Colonic mucosa (tissue), 4 donors: ENCODE results near the gene EHBP1. TPM values are rescaled to one million over a fixed set of nuclear protein-coding genes. Genes with fewer than 3 reads are reported as not detected.

Source experiments
- DNase-seq: peaks from one replicate; pipeline ENCODE4 v3.0.0-alpha.2; 2020
- H3K27ac ChIP-seq: fragments of 200-600 bp; one replicate; pipeline ENCODE4 v1.8.0; 2021
- H3K27me3 ChIP-seq: fragments of 200-600 bp; one replicate; pipeline ENCODE4 v1.8.0; 2021
- H3K36me3 ChIP-seq: fragments of 200-600 bp; one replicate; pipeline ENCODE4 v1.8.0; 2021
- H3K4me1 ChIP-seq: fragments of 200-600 bp; one replicate; pipeline ENCODE4 v1.8.0; 2021; ENCODE audit warnings: mild to moderate bottlenecking
- H3K4me3 ChIP-seq: fragments of 200-600 bp; one replicate; pipeline ENCODE4 v1.8.0; 2021
- H3K9ac ChIP-seq, 2 donors: one replicate each; pipeline ENCODE4 v1.7.0; 2013; ENCODE audit warnings: control low read depth in 2 of 2, low read depth in 2 of 2, low read length in 2 of 2
- H3K9me3 ChIP-seq: fragments of 200-600 bp; one replicate; pipeline ENCODE4 v1.8.0; 2021
- intact Hi-C: fragments of 100-400 bp; cut with DNase I; formaldehyde crosslinking; loops from one replicate; pipeline ENCODE4 v1.14.1; 2022
- total RNA-seq, 2 donors: library from RNA; stranded (reverse); fragmentation: NEBNext Ultra II Directional in 1 of 2; extraction: Animal tissue kit (Norgen Biotek cat#: 25700) in 1 of 2; gene quantifications; one replicate each; pipeline ENCODE4 v1.2.1, GENCODE V29; 2021
- TF ChIP-seq, protein P1 (sequence below): fragments of 200-600 bp; IDR thresholded peaks from one replicate; pipeline ENCODE4 v1.8.0; 2022; ENCODE audit warnings: antibody characterized with exemption, mild to moderate bottlenecking
- donor health status: healthy.
- donor health status: DM: no; HTN: no; CAD: no.
- donor health status: DM: no; HTN: no; CAD: no.

Gene EHBP1
- total RNA-seq, 2 donors from 2014 or later = 23.6 to 32.7 TPM

DNA sequence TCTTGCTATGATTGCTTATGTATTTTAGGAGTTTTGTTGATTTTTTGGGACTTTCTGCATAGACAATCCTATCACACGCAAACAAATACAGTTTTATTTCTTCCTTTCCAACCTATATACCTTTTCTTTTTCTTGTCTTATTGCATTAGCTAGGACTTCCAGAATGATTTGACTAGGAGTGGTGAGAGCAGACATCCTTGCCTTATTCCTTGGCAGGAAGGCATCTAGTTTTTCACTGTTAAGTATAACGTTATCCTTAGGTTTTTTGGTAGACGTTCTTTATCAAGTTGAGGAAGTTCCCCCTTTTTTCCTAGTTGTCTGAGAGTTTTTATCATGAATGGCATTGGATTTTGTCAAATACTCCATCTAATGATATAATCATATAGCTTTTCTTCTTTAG is 25.8 kb downstream of the EHBP1 start:
- Histone ChIP-seq H3K27ac (no peak overlapping the region), H3K36me3 (no peaks in the 10 kb centered on the region), H3K27me3 (no peaks in the 10 kb centered on the region), H3K4me1 (no peaks in the 10 kb centered on the region), H3K9ac (no peak overlapping the region), H3K9me3 (no peaks in the 10 kb centered on the region), H3K4me3 (no peak overlapping the region)
- no peak for DNase-seq
- TF ChIP-seq, protein P1, sequence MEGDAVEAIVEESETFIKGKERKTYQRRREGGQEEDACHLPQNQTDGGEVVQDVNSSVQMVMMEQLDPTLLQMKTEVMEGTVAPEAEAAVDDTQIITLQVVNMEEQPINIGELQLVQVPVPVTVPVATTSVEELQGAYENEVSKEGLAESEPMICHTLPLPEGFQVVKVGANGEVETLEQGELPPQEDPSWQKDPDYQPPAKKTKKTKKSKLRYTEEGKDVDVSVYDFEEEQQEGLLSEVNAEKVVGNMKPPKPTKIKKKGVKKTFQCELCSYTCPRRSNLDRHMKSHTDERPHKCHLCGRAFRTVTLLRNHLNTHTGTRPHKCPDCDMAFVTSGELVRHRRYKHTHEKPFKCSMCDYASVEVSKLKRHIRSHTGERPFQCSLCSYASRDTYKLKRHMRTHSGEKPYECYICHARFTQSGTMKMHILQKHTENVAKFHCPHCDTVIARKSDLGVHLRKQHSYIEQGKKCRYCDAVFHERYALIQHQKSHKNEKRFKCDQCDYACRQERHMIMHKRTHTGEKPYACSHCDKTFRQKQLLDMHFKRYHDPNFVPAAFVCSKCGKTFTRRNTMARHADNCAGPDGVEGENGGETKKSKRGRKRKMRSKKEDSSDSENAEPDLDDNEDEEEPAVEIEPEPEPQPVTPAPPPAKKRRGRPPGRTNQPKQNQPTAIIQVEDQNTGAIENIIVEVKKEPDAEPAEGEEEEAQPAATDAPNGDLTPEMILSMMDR = no peak
- intact Hi-C loops = no loop called here

DNA sequence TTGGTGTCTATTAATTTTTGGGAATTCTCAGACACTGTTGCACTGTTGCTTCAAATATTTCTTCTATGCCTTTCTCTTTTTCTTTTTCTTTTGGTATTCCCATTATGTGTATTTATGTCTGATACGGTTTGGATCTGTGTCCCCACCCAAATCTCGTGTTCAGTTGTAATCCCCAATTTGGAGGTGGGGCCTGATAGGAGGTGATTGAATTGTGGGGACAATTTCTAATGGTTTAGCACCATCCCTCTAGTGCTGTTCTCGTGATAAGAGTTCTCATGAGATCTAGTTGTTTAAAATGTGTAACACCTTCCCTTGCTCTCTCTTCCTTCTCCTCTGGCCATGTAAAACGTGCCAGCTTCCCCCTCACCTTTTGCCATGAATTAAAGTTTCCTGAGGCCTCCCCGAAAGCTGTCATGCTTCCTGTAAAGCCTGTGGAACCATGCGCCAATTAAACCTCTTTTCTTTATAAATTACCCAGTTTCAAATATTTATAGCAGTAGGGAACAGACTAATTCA is 26.8 kb downstream of the EHBP1 start:
- Histone ChIP-seq H3K4me3 (no peak overlapping the region), H3K27me3 (no peaks in the 10 kb centered on the region), H3K9ac (no peak overlapping the region), H3K36me3 (no peaks in the 10 kb centered on the region), H3K4me1 (no peaks in the 10 kb centered on the region), H3K27ac (no peak overlapping the region), H3K9me3 (no peaks in the 10 kb centered on the region)
- TF ChIP-seq, protein P1 = no peak
- intact Hi-C loops = no loop called here
- no peak for DNase-seq

DNA sequence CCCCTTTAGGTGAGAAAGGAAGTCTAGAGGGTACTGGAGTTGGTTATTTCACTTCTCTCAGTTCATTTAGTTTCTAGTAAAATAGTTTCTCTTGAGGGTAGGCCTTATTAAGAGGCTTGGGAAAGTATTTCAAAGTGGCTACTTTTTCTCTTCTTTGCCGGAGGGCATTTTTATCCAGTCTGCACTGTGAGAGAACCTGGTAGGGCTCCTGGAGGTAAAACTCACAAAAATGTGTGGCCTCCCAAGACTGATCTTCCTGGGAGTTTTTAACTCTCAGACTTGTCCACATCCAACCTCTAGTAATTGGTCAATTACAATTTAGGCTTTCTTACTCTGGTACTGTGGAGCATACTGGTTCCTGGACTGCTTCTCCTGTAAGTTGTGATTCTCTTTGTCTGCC is 28.0 kb downstream of the EHBP1 start:
- H3K36me3 ChIP-seq = no peaks in the 10 kb centered on the region
- no peak overlapping the region for H3K27ac ChIP-seq
- no peaks in the 10 kb centered on the region for H3K27me3 ChIP-seq

DNA sequence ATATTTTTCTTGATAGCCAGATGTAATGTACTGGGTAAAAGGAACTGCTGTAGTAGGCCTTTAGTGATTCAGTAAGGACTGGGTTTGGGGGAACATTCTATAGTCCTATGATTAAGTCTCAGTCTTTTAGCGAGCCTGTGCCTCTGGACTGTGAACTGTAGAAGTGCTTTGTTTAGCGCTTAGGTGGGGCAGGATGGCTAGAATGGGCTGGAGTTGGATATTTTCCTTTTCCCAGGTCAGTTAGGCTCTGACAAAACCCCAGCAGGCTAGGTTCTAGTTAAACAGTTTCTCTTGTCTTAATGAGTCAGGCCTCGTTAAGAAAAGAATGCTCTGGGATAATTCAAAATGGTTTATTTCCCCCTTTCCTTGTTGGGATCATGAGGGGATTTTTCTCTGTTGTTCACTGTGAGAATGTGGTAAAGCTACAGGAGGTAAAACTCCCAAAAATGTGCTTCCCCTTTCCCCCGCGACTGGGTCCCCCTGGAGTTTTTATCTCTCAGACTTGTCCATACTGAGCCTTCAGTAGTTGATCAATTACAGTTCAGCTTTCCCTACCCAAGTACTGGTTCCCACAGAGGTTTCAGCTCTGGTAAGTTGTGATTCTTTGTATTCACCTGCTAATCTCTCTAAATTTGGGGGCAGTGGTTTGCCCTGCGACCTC is 31.5 kb downstream of the EHBP1 start:
- intact Hi-C loops = no loop called here
- no peak for DNase-seq
- Histone ChIP-seq H3K4me3 (no peak overlapping the region), H3K27me3 (no peaks in the 10 kb centered on the region), H3K4me1 (no peaks in the 10 kb centered on the region), H3K36me3 (no peaks in the 10 kb centered on the region), H3K9me3 (no peaks in the 10 kb centered on the region), H3K27ac (no peak overlapping the region), H3K9ac (no peak overlapping the region)
- TF ChIP-seq, protein P1 = no peak

More for the DNA sequence above, 28.0 kb downstream of the EHBP1 start:
- Histone ChIP-seq H3K9ac (no peak overlapping the region), H3K9me3 (no peaks in the 10 kb centered on the region), H3K4me3 (no peak overlapping the region), H3K4me1 (no peaks in the 10 kb centered on the region)
- intact Hi-C loops = no loop called here
- no peak for DNase-seq
- TF ChIP-seq, protein P1 = no peak

DNA sequence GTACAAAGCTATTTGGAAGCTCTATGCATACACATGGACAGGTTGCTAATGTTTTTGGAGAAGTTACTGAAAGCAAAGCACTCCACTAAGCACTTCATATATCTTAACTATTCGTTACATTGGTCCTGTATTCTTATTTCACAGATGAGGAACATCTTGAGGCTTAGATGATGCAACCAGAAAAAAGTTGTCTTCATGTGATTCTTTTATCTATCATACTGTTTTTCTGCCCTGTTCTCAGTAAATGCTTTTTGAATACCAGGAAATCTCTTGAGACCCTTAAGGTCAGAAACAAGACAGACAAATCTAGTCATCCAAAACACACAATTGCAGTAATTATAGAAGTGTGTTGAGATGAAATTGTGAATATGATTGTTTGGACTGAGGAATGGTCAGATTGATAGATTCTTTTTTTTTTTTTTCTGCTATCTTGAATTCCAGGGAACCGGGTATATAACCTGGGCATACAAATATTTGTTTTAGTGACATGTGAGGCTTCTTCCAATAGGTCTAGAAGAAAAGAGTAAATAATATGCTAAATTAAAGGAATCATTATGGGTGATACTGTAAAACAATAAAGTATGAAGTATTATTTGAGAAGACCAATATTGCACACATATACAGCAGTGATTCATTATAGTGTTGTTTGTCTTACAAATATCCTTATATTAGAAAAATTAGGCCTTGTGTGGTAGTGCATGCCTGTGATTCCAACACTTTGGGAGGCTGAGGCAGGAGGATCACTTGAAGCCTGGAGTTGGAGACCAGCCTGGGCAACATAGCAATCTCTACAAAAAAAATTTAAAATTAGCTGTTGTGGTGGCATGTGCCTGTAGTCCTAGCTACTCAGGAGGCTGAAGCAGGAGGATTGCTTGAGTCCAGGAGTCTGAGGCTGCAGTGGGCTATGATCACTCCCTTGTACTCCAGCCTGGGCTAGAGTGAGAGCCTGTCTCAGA is 33.7 kb downstream of the EHBP1 start:
- no peaks in the 10 kb centered on the region for H3K27me3 ChIP-seq
- no peak overlapping the region for H3K4me3 ChIP-seq
- H3K9me3 ChIP-seq = no peaks in the 10 kb centered on the region
- TF ChIP-seq, protein P1 = no peak
- no peak overlapping the region for H3K27ac ChIP-seq
- intact Hi-C loops = no loop called here
- H3K9ac ChIP-seq = no peak overlapping the region
- no peaks in the 10 kb centered on the region for H3K4me1 ChIP-seq
- H3K36me3 ChIP-seq = no peaks in the 10 kb centered on the region
- no peak for DNase-seq
